Islet precursor cell (in vitro differentiated cells): Measurements from ENCODE around the gene MED9.

Source experiments
- DNase-seq: peaks from one replicate; pipeline ENCODE4 v3.0.0-alpha.2; 2018

The MED9 gene

DNA sequence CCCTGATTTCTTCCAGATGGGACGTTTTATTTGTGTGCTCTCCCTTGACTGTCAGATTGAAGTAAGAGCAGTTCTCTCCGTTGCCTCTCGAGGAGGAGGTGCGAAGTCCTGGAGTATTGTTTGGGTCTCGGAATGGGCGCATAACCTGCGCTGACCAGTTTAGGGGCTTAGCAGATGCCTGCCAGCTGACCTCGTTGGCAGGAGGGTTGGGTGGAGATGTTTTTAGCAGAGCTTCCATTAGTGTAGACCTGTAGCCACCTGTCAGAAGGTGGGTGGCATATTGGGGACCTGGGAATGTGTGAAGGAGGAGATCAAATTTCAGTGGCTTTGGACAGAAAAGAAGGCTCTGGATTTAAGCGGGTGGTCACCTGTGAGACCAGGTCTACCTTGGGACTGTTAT is 15.8 kb downstream of the MED9 start:
- DNase-seq, result no peak

DNA sequence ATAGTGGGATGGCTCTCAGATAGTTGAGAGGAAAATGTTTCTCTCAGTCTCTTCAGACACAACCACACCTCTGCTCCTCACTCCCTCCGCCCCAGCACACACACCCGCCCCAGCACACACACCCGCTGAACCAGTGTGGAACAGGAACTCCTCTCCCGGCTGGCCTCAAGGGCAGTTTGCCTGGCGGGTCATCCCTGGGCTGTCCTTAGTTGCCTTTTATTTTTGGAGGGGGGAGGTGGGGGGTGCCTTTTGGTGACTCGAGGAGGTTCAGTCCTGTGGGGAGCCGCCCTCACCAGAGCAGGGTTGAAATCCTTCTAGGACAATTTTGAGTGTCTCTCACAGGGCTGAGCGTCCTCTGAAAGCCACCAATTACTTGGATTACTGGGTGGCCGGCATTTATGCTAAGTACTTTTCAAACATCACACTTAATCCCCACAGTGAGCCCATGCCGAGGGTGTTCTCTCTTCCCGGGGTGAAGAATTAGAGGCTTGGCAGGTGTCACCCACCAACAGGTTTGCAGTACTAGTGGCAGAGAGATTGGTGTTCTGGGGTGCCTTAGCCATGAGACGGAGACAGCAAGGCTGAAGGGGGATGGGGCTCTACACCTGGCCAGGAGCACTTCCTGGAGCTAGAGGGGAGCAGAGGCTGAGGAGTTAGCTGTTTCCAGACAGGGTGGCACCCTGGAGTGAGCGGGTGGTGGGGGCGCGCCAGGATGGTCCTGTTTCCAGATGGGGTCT is 16.6 kb downstream of the MED9 start:
- DNase-seq, result peak; percentile 72

DNA sequence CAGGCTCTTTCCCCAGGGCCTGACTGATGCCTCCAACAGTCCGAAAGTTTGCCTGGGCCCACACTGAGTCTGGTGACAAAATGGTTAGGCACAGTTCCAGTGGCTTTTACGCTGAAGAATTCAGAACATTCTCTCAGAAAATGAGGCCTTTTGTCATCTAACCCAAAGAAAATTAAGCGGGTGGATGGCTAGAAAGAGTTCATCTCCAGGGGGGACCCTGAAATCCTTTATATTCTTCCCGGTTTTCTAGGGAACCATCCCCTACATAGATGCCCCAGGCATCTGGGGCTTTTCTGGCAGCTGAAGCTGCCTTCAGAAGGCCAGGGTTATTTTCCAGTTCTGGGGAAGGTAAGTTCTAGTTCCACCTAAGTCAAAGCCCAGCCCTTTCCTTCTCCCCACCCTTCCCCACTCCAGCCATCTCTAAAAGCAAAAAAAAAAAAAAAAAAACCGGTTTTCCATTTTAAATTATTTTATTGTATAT is 17.2 kb downstream of the MED9 start:
- DNase-seq, result no peak

DNA sequence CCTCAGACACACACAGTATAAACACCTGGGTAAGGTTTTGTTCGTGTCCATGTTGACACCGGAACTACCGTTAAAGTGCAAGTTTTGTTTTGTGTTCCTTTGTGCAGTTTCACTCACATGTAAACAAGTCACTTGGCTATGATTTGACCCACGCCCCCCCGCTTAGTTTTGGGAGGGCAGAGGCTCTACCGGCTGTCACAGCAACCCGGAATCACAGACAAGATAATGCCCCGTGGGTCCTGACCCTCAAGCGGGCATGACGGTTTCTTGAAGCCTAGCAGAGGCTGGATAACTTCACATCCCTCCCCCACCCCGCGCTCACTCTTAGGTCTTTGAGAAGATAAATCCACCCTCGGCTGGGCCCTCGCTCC is 17.7 kb downstream of the MED9 start:
- no peak for DNase-seq

DNA sequence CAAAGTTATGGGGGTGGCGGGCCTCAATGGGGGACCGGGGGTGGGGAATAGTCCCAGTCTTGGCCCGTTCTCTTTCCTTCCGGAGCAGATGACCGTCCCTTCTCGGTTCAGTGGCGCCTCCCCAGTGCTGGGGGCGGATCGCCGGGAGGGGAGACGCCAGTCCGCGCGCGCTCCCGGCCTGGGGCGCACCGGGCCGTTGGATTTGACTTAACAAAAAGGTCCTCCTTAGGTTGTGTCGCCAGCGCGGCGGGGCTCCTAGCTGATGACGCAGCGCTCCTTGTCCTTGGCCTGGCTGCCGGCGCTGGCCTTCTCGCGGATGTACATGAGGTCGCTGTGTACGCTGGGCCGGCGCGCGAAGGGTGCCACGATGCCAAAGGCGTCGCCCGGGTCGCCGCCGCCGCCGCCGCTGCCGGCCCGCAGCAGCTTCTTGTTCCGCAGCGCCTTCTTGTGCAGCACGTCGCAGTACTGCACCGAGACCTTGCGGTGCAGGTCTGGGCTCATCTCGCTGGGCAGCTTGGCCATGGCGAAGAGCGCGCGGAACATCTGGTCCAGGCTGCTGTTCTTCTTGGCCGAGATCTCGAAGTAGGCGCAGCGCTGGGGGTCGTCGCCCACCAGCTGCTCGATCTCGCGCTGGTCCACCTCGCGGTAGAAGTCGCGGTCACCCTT is 18.2 kb downstream of the MED9 start:
- peak; percentile 90 for DNase-seq

DNA sequence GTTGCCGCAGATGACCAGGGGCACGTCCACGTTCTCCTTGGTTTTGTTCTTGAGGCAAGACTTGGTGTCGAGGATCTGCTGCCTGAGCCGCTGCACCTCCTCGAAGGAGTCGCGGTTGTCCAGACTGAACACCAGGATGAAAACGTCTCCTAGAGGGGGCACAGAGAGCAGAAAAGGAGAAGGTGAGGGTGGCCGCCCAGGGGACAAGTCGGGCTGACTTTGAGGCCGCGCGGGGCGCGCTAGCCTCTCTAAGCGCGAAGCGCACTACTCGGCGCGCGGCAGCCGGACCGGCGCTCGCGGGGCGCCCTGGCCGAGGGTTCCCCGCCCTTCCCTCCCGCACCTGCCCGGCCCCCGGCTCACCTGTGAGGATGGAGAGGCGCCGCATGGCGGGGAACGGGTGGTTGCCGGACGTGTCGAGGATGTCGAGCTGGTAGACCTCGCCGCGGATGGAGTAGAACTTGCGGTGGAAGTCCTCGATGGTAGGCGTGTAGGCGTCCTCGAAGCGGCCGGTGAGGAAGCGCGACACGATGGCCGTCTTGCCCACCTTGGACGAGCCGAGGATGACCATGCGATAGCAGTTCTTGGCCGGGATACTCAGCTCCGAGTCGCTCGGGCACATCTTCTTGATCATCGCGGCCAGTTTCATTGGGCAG is 18.9 kb downstream of the MED9 start:
- DNase-seq, result no peak

DNA sequence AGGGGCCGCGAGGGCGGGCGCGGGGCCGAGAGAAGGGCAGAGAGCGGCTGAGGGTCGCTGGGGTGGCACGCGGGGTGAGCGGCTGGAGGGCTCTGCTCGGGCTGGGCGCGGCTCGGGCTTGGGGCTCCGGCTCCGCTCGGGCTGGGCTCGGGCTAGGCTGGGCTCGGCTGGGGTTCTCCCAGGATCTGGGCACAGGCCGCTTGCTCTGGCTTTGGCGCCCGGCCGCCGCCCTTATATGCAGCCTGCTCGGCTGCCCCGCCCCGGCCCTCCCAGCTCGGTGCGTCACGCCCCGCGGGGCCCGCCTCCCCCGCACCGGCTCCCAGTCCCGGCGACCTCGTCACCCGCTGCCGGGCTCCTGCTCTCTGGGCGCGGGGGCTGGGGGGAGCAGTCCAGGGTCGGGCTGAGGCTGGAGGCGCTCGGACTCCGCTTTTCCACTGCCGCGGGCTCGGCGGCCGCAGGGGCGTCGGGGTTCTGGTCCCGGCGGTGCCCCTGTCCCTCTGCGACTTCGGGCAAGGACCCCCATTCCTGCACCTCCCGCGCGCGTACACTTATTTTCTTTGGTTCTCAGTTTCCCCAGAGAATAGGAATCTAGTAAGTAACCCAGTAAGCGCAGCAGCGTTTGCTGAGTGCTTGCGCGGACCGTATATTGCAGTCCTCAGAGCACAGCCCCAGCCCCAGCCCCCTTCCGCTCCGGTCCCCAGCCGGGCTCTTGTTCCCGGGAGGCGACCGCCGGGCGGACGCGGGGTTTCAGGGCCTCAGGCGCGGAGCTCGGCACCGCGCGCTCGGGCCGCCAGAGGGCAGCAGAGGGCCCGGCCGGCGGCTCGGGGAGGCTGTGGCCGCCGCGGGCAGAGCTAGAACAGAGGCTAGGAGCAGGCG is 19.6 kb downstream of the MED9 start, which contains the start of gene RASD1:
RASD1 (minus strand) TSS at position 207 of the 876 bp plus-strand sequence. CDS start 214 bp downstream, outside the sequence.
- DNase-seq, result peak; percentile 95

DNA sequence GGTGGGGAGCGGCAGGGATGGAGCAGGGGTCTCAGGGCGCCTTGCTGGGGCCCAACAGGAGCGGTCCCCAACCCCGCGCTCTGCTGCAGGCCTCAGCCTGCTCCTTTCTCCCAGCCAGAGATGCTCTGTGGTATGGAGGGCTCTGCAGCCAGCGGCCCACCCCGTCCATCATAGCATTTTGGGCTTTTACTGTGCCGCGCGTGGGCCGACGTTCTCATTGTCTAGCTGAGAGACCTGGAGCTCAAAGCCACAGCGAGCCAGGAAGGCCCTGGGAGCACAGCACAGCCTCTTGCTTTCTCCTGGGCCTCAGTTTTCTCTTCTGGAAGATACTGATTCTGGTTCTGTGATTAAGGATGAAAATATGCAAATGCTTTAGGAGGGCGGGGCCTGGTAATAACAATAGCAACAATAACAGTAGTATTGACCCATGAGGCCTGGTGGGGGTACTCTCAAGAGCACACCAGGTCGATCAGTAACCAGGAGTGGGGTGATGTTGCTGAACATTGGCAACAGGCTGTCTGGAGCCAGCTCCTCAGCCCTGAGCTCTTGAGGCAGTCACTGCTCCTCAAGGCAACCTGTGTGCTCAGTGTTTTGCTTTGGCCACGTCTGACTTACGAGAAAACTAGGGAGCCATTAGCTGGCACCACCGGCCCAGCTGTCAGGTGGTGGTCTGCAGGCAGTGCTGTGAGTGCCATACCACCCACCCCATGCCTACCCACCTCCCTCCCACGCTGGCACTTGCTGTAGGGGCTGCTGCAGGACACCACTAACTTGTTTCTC is 20.5 kb downstream of the MED9 start:
- no peak for DNase-seq

DNA sequence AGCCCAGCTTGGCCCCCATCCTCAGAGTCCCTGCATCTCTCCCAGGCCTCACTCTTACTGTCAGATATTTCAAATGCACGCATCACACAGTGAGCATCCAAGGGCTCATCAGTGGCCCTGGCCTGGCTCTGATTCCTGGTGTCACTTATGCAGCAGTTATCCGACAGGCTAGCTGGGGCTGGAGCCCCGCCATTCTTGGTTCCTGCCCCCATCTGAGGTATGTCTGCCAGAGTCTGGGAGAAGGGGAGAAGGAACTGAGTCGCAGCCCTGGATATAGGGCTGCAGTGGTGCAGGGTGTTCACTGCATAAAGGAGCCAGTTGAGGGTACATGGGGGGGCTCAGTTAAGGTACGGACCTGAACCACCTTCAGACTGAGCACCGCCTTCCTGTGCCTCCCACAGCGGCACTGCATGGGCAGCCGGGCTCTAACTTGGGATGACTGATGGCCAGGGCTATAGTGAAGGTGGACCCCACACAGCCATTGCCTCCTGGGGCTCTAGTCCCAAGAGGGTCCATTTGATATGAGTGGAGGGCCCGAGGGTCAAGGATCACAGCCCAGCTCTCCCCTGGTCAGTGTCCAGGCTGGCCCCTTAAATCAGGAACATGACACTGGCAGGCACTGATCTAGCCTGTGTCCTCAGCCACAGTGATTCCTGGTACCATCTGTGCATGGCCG is 21.2 kb downstream of the MED9 start:
- no peak for DNase-seq

DNA sequence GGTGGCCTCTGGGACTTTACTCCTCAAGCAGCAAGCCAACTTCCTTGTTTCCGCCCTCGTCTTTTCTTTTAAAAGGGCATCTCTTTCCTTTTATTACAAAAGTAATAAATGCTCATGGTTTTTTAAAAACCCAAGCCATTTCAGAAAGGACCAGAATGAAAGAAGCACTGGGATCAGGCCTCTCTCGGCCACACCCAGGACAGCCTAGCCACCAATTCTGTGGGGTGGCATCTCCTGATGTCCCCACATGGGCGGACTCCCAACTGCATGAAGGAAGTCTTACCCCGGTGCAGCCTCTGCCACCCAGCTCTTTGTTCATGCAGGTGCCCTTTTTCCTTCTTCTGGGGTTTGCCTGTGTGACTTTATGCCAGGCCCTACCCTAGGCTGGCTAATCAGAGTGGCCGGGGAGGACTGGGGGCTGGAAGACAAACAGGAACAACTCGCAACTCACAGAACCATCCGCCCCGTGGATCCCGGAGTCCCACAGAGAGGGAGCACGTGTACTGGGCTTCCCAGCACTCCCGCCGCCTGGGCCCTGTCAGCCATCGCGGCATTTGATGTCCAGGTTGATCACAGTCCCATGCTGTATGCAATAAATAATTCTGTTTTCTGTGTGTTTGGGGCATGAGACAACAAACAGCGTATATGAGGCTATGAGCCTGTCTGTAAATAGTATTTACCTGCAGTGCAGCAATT is 22.0 kb downstream of the MED9 start:
- no peak for DNase-seq

DNA sequence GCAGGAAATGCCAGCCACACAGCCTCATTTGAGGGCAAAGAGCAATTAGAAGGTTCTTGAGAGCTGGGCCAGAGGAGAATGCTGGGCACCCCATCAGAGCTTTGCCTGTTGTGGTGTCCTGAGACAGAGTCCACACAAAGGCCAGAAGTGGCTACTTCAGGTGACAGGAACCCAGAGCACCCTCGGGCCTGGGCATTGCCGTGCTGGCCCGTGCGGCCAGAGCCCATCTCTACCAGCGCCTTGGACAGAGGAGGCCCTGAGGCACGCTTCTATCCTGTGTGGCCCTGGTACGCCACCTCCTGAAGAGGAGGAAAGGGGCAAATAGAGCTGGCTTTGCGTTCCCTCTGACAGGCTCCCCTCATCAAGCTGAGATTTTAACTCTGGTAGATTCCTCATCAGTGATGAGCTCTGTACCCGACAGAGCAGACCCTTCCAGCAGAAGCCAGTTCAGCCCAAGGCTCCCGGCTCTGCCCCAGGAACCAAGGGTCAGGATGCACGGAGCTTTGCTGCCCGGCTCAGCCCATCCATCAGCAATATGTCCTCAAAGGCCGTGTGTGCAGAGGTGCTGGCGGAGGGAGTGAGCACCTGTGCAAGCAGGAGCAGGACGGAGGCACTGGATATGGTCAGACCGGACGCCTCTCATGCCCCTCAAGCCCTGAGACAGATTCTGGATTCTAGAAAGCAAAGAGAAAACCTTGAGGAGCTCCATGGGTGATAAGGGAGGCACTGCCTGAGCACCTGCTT is 22.8 kb downstream of the MED9 start:
- DNase-seq, result no peak

DNA sequence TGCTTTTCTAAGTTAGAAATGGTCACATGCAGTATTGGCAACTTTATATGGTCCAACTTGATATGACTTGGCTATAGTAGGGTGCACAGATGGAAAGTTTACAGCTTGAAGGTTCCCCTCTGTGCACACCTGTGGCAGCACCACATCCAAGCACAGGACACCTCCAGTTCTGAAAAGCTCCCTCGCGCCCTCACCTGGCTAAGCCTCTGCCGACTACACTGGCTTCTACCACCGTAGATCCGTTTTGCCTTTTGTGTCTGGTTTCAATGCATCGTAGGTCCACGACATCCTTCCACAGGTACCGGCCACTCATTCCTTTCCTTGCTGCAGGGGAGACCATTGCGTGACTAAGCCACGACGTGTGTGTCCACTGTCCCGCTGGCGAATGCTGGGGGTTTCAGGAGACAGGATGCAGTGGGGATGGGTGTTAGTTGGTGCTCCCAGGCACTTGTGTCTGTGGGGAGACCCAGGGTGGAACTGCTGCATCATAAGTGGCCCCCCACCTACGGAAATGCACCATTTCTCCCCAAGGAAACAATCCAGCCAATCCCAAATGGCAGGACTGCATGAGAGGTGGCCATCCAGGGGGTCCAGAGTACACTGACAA is 24.3 kb downstream of the MED9 start:
- DNase-seq, result no peak

DNA sequence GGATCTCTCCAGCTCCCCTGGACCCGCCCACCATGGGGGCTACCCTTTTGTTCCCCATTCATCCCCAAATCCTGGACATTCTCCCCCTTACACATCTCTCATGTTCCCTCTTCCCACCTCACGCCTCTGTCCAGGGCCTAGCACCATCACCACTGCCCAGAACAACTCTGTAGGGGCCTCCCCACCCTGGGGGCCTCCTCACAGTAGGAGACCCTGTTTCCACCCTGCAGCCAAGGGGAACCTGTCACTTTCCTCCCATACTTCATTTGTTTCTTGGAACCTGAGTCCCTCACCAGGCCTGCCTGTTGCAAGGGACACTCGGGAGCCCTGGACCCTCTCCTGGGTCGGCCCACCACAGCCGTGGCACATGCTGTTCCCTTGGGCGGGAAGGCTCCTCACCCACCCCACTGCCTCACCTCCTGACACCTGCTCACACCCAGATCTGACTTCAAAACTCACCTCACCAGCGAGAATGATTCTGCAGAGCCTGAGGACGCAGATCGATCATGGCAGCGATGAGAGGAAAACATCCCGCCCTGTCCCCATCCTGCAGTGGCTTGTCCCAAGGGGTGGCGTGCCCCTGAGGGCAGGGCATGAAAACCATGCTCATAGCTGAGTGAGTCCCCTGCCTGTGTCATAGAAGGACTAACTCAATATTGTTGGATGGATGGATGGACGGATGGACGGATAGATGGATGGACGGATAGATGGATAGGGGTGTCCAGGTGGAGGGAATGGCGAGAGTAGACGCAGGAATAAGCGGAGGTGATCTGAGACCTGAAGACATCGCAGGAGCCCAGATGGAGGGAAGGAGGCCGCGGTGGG is 26.2 kb downstream of the MED9 start:
- no peak for DNase-seq

DNA sequence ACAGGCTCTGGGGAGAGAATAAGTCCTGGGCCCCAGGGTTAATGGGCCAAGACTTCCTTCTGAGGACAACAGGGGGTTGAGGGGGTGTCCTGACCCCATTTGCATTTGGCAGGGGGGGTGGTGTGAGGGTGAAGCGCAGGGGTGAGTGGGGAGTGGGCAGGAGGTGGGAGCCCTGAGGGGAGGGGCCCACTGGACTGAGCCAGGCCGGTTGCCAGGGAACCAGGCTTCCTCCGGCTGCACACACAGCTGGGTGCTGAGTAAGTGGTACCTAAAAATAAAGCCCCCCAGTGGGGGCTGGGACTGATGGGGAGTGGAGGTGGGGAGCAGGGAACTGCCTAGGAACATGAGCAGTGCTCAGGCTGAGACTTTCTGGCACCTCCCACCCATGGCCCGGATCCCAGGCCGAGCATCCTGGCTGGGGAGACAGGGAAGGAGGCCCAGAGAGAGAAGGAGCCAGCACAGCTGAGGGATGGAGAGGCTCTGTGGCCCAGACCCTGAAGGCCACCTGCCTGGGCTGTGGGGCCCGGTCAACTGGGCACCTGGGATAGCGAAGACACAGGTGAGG is 26.8 kb downstream of the MED9 start:
- no peak for DNase-seq

DNA sequence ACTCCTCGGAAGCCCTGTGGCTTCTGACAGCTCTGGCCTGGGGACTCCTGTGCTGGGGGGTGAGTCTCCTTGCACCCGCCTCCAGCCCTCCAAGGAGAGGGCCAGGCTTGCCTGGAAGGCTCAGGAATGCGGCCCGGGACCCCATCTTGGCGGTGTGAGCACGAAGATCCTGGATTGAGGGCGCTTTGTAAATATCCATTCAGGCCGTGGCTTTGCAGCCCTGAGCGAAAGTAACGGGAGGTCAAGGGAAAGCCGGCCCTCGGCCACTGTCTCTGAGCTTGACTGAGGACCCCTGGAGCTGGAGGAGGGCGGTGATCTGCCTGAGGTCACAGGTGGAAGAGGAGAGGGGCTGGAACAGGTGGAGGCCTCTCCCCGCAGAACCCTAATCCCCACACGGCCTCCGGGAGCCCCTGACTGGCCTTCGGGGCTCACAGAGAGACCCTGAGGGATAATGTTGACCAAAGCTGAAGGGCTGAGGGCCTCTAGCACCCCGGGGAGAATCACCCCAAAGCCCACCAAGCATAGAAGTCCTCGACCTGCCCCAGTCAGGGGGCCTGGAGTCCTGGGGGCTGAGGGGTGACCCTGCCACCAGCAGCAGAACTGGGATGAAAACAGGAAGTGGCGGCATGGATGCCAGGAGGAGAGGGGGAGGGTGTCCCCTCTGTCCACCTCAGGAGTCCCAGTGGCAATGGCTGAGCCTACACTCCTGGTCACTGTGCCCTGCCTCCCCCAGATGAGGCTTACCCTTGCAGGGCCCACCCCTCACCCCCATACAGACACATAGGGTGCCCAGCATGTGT is 27.7 kb downstream of the MED9 start:
- no peak for DNase-seq

DNA sequence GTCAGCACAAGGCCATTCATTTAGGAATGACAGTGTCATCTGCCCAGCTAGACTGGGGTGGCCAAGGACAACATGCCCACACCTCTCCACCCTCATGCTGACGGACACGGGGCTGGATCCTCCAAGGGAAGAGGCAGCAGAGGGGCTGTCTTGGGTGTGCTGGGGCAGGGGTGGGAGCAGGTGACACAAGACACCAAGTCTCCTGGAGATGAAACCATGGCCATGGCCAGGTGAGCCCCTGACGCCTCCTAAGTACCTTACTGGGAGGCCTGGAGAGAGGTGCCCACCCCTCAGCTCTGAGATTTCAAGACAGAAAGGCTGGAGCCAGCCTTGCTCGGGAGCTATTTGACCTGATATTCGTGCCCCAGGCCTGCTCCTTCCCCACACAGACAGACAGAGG is 28.4 kb downstream of the MED9 start:
- DNase-seq, result no peak

DNA sequence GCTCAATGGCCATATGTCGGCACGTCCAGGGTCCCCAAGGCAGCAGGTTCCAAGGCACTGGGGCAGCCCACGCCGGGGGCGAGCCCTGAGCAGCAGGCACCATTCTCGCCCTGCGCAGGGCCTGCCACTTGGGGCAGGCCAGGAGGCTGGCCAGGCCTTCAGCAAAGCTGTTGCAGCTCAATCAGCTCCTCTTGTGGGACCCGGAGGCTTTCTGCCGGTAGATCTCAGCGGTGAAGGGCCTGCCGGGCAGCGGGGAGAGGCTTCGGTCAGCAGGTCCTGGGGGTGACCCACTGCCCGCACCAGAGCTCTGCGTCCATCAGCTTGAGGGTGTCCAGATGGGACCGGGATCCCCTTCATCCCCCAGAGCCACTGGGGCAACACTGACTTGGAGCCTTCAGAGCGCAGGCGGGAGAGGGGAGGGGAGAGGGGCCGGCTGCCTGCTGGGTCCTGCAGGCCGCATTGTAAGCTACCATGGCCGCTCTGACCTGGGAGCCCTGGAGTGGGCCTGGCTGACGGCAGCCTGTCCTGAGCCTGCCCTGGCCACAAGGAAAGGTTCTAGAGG is 28.9 kb downstream of the MED9 start:
- no peak for DNase-seq
